ENCODE measurements around the gene P3H1.

GRCh38 chr1:42762269-42762668 lies 4.6 kb downstream of the P3H1 start:
- TF ChIP-seq, protein P1, sequence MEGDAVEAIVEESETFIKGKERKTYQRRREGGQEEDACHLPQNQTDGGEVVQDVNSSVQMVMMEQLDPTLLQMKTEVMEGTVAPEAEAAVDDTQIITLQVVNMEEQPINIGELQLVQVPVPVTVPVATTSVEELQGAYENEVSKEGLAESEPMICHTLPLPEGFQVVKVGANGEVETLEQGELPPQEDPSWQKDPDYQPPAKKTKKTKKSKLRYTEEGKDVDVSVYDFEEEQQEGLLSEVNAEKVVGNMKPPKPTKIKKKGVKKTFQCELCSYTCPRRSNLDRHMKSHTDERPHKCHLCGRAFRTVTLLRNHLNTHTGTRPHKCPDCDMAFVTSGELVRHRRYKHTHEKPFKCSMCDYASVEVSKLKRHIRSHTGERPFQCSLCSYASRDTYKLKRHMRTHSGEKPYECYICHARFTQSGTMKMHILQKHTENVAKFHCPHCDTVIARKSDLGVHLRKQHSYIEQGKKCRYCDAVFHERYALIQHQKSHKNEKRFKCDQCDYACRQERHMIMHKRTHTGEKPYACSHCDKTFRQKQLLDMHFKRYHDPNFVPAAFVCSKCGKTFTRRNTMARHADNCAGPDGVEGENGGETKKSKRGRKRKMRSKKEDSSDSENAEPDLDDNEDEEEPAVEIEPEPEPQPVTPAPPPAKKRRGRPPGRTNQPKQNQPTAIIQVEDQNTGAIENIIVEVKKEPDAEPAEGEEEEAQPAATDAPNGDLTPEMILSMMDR (IDR thresholded peaks at IDR 0.05) = no peak
- no peak for TF ChIP-seq EZH2 (IDR thresholded peaks at IDR 0.05; ENCODE audit: borderline replicate concordance, insufficient read depth, low read depth, low read length, poor library complexity, severe bottlenecking)

Data from B cell (primary cell).